ENCODE data around the gene PHAF1. TPM values are rescaled to one million over a fixed set of nuclear protein-coding genes. Genes with fewer than 3 reads are reported as not detected.

PHAF1 gene
- total RNA-seq, 1 donor from 2014 or later: 10.8 TPM

Other genes starting within 250 kb of the PHAF1 start
- gene PDP2, start 229.4 kb upstream of the PHAF1 start, total RNA-seq: 3.1 TPM
- 0.16 TPM for gene CDH16, start 191.1 kb upstream of the PHAF1 start, total RNA-seq
- gene RRAD, start 184.4 kb upstream of the PHAF1 start, total RNA-seq: 84.3 TPM
- 127 TPM for gene CIAO2B, start 175.5 kb upstream of the PHAF1 start, total RNA-seq
- gene CES2, start 174.4 kb upstream of the PHAF1 start, total RNA-seq: 126 TPM
- gene CES3, start 148.7 kb upstream of the PHAF1 start, total RNA-seq: 0.78 TPM
- 4.6 TPM for gene CES4A, start 121.4 kb upstream of the PHAF1 start, total RNA-seq
- 22.0 TPM for gene CBFB, start 80.8 kb upstream of the PHAF1 start, total RNA-seq
- gene B3GNT9, start 41.1 kb downstream of the PHAF1 start, total RNA-seq: 9.3 TPM
- 8.2 TPM for gene TRADD, start 50.0 kb downstream of the PHAF1 start, total RNA-seq
- gene FBXL8, start 50.0 kb downstream of the PHAF1 start, total RNA-seq: 10.8 TPM
- 49.9 TPM for gene HSF4, start 54.8 kb downstream of the PHAF1 start, total RNA-seq
- gene NOL3, start 60.6 kb downstream of the PHAF1 start, total RNA-seq: 109 TPM
- gene MATCAP1, start 74.0 kb downstream of the PHAF1 start, total RNA-seq: 9.8 TPM
- 4.1 TPM for gene EXOC3L1, start 80.2 kb downstream of the PHAF1 start, total RNA-seq
- 36.9 TPM for gene E2F4, start 82.2 kb downstream of the PHAF1 start, total RNA-seq
- gene ELMO3, start 89.2 kb downstream of the PHAF1 start, total RNA-seq: 0.89 TPM
- gene TMEM208, start 117.2 kb downstream of the PHAF1 start, total RNA-seq: 12.5 TPM
- 15.3 TPM for gene FHOD1, start 137.5 kb downstream of the PHAF1 start, total RNA-seq
- 0.84 TPM for gene SLC9A5, start 139.0 kb downstream of the PHAF1 start, total RNA-seq
- gene PLEKHG4, start 169.6 kb downstream of the PHAF1 start, total RNA-seq: 1.1 TPM
- gene KCTD19, start 216.8 kb downstream of the PHAF1 start, total RNA-seq: not detected
- not detected for gene LRRC36, start 216.9 kb downstream of the PHAF1 start, total RNA-seq

All from Right ventricle myocardium inferior (tissue), 1 donor.